GM12878 (cell line): ENCODE data around the gene TBX10. TPM values are rescaled to one million over a fixed set of nuclear protein-coding genes. Genes with fewer than 3 reads are reported as not detected.

Experiments used
- ATAC-seq: fragments of 200-7000 bp; cut with Tn5 transposase; 3 replicates; pipeline ENCODE4 v1.9.1; 2020; ENCODE audit warnings: mild to moderate bottlenecking, moderate library complexity
- BruUV-seq: library from RNA; stranded (reverse); fragments of 400-500 nt; replicated peaks from 2 replicates; lab custom pipeline; 2021; lab: Mats Ljungman, UMichigan
- CTCF ChIA-PET: fragments of 300-600 bp; sonication (Branson Sonifier 250); formaldehyde crosslinking; extraction: SDS; loops from one replicate; lab custom pipeline; 2021; ENCODE audit warnings: inconsistent platforms; lab: Yijun Ruan, JAX
- POLR2A ChIA-PET: fragments of 350-600 bp; formaldehyde crosslinking; extraction: SDS; loops from one replicate; lab custom pipeline; 2021; ENCODE audit warnings: inconsistent platforms; lab: Charles Lee
- RAD21 ChIA-PET: fragments of 300-600 bp; sonication (Branson Sonifier 250); formaldehyde crosslinking; loops from one replicate; lab custom pipeline; 2023; ENCODE audit warnings: antibody characterized with exemption; ENCODE audit not compliant: unreplicated experiment; lab: Charles Lee
- SMC1A ChIA-PET: fragments of 300-600 bp; sonication (Branson Sonifier 250); formaldehyde crosslinking; loops from one replicate; lab custom pipeline; 2023; ENCODE audit not compliant: unreplicated experiment, uncharacterized antibody; lab: Charles Lee
- DNase-seq: peaks from one replicate; pipeline ENCODE4 v3.0.0-alpha.2; 2011; ENCODE audit warnings: low read depth, low spot score
- FAIRE-seq: peaks from 3 replicates; lab custom pipeline; 2011; peaks lifted over from hg19 to GRCh38; lab: Jason Lieb, UNC
- H2AFZ ChIP-seq: 2 replicates; pipeline ENCODE4 v1.6.0; 2011; ENCODE audit warnings: low read depth, low read length, control low read depth; ENCODE audit not compliant: control insufficient read depth
- H3K27ac ChIP-seq: 2 replicates; pipeline ENCODE4 v1.5.1; 2011; ENCODE audit warnings: control low read depth; ENCODE audit not compliant: control insufficient read depth, insufficient read depth
- H3K27me3 ChIP-seq, 2 experiments: replicated peaks in 1 of 2; 2 replicates each; pipeline versions ENCODE4 v1.6.0 to v1.6.1; 2011; ENCODE audit warnings: low read length in 1 of 2; ENCODE audit not compliant: control insufficient read depth in 2 of 2, insufficient read depth in 2 of 2
- H3K36me3 ChIP-seq, 2 experiments: 2 replicates each; pipeline ENCODE4 v1.5.1; 2011; ENCODE audit warnings: low read length in 1 of 2; ENCODE audit not compliant: control insufficient read depth in 2 of 2, insufficient read depth in 2 of 2
- H3K4me1 ChIP-seq: 2 replicates; pipeline ENCODE4 v1.6.1; 2011; ENCODE audit warnings: mild to moderate bottlenecking, low read length, moderate library complexity, mixed read lengths; ENCODE audit not compliant: control insufficient read depth, insufficient read depth
- H3K4me2 ChIP-seq: 2 replicates; pipeline ENCODE4 v1.6.0; 2011; ENCODE audit warnings: control low read depth; ENCODE audit not compliant: control insufficient read depth, insufficient read depth
- H3K4me3 ChIP-seq: fragments of 200-600 bp; sonication (generic); 2 replicates; pipeline ENCODE4 v1.5.1; 2016
- H3K79me2 ChIP-seq: 2 replicates; pipeline ENCODE4 v1.6.0; 2011; ENCODE audit warnings: low read length; ENCODE audit not compliant: control insufficient read depth, insufficient read depth
- H3K9ac ChIP-seq: 2 replicates; pipeline ENCODE4 v1.8.0; 2011; ENCODE audit warnings: low read length, control low read depth, mixed read lengths; ENCODE audit not compliant: control insufficient read depth, insufficient read depth
- H3K9me3 ChIP-seq: replicated peaks from 3 replicates; pipeline ENCODE4 v1.5.1; 2011; ENCODE audit warnings: mild to moderate bottlenecking, low read length; ENCODE audit not compliant: control insufficient read depth, insufficient read depth
- H4K20me1 ChIP-seq: 2 replicates; pipeline ENCODE4 v1.6.0; 2011; ENCODE audit not compliant: control insufficient read depth, insufficient read depth
- EED ChIP-seq: sonication (generic); IDR thresholded peaks from 2 replicates; pipeline ENCODE4 v1.6.1; 2016; ENCODE audit warnings: antibody characterized with exemption, low read depth
- FOS ChIP-seq: IDR thresholded peaks from 3 replicates; pipeline ENCODE4 v1.6.1; 2011; ENCODE audit warnings: borderline replicate concordance; ENCODE audit not compliant: insufficient read length; ENCODE audit errors: extremely low read depth
- IKZF2 ChIP-seq, 2 experiments: fragments of 450-650 bp; IDR thresholded peaks; 2 replicates each; pipeline ENCODE4 v1.6.1; 2017; ENCODE audit warnings: mild to moderate bottlenecking in 2 of 2, moderate library complexity in 2 of 2
- IRF4 ChIP-seq: IDR thresholded peaks from 2 replicates; pipeline ENCODE4 v1.6.1; 2011; ENCODE audit warnings: low read depth, low read length
- KDM1A ChIP-seq: fragments of 200-600 bp; sonication (generic); IDR thresholded peaks from 2 replicates; pipeline ENCODE4 v1.6.1; 2016; ENCODE audit warnings: borderline replicate concordance
- NBN ChIP-seq: fragments of 450-650 bp; IDR thresholded peaks from 2 replicates; pipeline ENCODE4 v1.6.1; 2016
- NR2F1 ChIP-seq: fragments of 450-650 bp; conservative IDR thresholded peaks from 2 replicates; pipeline ENCODE4 v1.6.1; 2017; ENCODE audit warnings: mild to moderate bottlenecking
- PAX8 ChIP-seq: fragments of 450-650 bp; IDR thresholded peaks from 2 replicates; pipeline ENCODE4 v1.6.1; 2017; ENCODE audit warnings: mild to moderate bottlenecking, moderate library complexity
- PML ChIP-seq: IDR thresholded peaks from 2 replicates; pipeline ENCODE4 v1.6.1; 2012; ENCODE audit warnings: low read length, inconsistent platforms
- POLR2A ChIP-seq: IDR thresholded peaks from 2 replicates; pipeline ENCODE4 v1.6.1; 2011; ENCODE audit warnings: low read depth, mild to moderate bottlenecking, low read length
- RB1 ChIP-seq: fragments of 450-650 bp; formaldehyde crosslinking; IDR thresholded peaks from 2 replicates; pipeline ENCODE4 v1.6.1; 2017; ENCODE audit warnings: mild to moderate bottlenecking, borderline replicate concordance
- RCOR1 ChIP-seq: conservative IDR thresholded peaks from 2 replicates; pipeline ENCODE4 v1.6.1; 2012; ENCODE audit warnings: low read depth, low read length, improper control_type of control experiment
- SMC3 ChIP-seq: IDR thresholded peaks from 2 replicates; pipeline ENCODE4 v1.6.1; 2011; ENCODE audit warnings: low read length, improper control_type of control experiment, borderline replicate concordance
- TAF1 ChIP-seq: IDR thresholded peaks from 2 replicates; pipeline ENCODE4 v1.6.1; 2011; ENCODE audit warnings: mild to moderate bottlenecking, low read depth, low read length, borderline replicate concordance
- TARDBP ChIP-seq: IDR thresholded peaks from 2 replicates; pipeline ENCODE4 v1.6.1; 2016; ENCODE audit warnings: borderline replicate concordance
- ZNF24 ChIP-seq: fragments of 450-650 bp; IDR thresholded peaks from 2 replicates; pipeline ENCODE4 v1.6.1; 2017; ENCODE audit warnings: antibody characterized with exemption, mild to moderate bottlenecking
- ZNF384 ChIP-seq: IDR thresholded peaks from 2 replicates; pipeline ENCODE4 v1.6.1; 2012; ENCODE audit warnings: low read depth, mild to moderate bottlenecking, low read length, improper control_type of control experiment, borderline replicate concordance
- WGBS: methylation state at CpG from one replicate; pipeline ENCODE4 v1.1.6; 2016; ENCODE audit warnings: low lambda C conversion rate; ENCODE audit not compliant: insufficient replicate concordance, insufficient coverage; ENCODE audit errors: missing lambda C conversion rate; 5-methylcytosine and 5-hydroxymethylcytosine counted together
- in situ Hi-C: fragments of 300-500 bp; cut with MboI; formaldehyde crosslinking; loops from 9 replicates; pipeline ENCODE4 v1.14.3; 2018; ENCODE audit warnings: mixed read lengths
- intact Hi-C: fragments of 100-400 bp; cut with micrococcal nuclease; formaldehyde crosslinking; loops from one replicate; pipeline ENCODE4 v1.14.2; 2022; ENCODE audit not compliant: unreplicated experiment
- polyA plus RNA-seq, 11 experiments: library from polyadenylated mRNA; depleted of rRNA in 4 of 11; unstranded in 6 of 11; stranded (reverse) in 5 of 11; fragments of >200 nt; fragmentation: Nextera tagmentation in 4 of 11; fragmentation: Illumina TruSeq in 1 of 11; extraction: Ambion mirVana in 4 of 11; extraction: Trizol in 1 of 11; gene quantifications; 1 replicate in 1 of 11; 2 replicates in 10 of 11; pipeline versions ENCODE4 v1.2.1 to v1.2.3, GENCODE V29; 2011 to 2016; ENCODE audit warnings: inconsistent platforms in 2 of 11, missing spikeins in 2 of 11, low read depth in 1 of 11
- total RNA-seq, 4 experiments: library from RNA; depleted of rRNA in 3 of 4; stranded (reverse); fragments of >200 nt in 3 of 4; fragmentation: Illumina TruSeq in 1 of 4; extraction: Trizol in 1 of 4; gene quantifications; 2 replicates each; pipeline versions ENCODE4 v1.2.1 to v1.2.3, GENCODE V29; 2013 to 2021

TBX10 gene
- total and polyA plus RNA-seq, 10 of the 15 experiments (the other 5 are each of a cell fraction or from before 2014, with no cell fraction given): 0.10 to 0.44 (median 0.20) TPM; not detected in 4

DNA sequence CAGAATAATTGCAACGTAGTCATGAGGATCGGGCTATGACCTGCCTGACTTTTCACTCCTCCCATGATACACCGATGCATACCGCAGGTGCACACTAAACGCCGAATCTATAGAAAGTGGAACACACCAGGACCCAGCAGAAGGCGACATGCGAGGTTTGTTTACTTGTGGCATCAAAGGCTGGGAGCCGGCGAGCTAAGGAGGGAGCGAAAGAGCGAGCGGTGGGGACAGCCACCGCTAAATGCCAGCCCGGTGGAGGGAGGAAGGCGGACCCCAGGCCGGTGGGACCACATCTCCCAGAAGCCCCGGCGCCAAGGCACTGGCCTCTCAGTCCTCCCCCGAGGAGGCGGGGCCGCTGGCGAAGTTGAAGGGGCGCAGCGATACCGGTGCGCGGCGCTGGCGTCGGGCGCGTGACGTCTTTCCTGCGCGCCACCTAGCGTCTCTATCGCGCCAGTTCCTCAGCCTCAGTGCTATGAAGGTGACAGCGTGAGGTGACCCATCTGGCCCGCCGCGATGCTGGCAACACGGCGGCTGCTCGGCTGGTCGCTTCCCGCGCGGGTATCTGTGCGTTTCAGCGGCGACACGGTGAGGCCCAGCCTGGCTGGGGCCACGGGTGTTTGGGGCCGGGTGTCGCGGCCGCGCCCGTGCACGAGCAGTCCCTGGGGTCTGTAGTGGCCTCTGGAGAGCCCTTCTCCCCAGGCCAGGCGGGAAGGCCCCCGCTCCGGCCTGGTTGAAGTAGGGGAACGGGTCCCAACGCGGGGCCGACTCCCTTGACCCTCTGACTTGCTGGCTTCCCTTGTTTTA is 32.9 kb downstream of the TBX10 start, which contains the start of gene NDUFV1 (continued):
- TF ChIP-seq RCOR1: no peak
- TF ChIP-seq FOS: no peak
- no peak for TF ChIP-seq PML
- TF ChIP-seq IRF4: 0 out of 2 replicates have a peak, but pooled peaks have one; percentile 5
- no peak for TF ChIP-seq IKZF2 (IDR thresholded peaks at IDR 0.05)
- TF ChIP-seq NBN: peak; percentile 90
- TF ChIP-seq RB1: peak; percentile 81; the same call in 1 of the 2 replicates
- no peak for TF ChIP-seq TARDBP
- TF ChIP-seq POLR2A: peak; percentile 97

DNA sequence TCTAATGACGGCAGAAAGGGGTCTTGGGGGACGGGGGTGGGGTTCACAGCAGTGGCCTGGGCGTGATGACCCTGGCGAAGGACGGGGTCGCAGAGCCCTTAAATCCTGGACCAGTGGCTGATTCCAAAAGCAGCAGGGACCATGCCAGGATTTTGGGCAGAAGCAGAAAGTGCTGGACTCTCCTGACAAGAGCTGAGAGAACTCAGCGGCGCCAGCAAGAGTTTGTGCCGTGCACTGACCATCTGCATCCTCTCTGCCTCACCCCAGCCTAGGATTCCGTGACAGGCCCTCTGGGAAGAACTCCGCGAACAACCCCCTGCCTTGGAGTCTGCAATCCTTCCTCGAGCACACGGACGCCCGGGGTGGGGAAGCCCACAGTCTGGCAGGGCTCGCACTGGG is 33.5 kb downstream of the TBX10 start:
- CTCF ChIA-PET: interaction anchor here (1.1 to 1.5 kb wide), 2 partner anchors 23 to 235 kb away, joined by 3 to 7 read pairs; partner anchors contain the start of gene GSTP1
- Histone ChIP-seq H3K9me3 (no peaks in the 10 kb centered on the region), H3K79me2 (peaks cover 16% of the 10 kb centered on the region), H3K4me2 (peak overlapping the region; percentile 91), H3K4me1 (peaks cover 17% of the 10 kb centered on the region), H4K20me1 (no peaks in the 10 kb centered on the region), H3K36me3 (peaks cover 6% of the 10 kb centered on the region in 2 experiments; a peak in 2 of 4 replicates), H2AFZ (peak overlapping the region; percentile 94), H3K4me3 (peak overlapping the region; percentile 67), H3K27ac (0 out of 2 replicates have a peak overlapping the region, but pooled peaks have one; percentile 68), H3K27me3 (no peaks in the 10 kb centered on the region), H3K9ac (peak overlapping the region; percentile 55; the same call in 1 of the 2 replicates)
- WGBS: 43% methylated on average over 16 of the region's 17 CpGs
- TF ChIP-seq EED (no peak), PAX8 (no peak), ZNF384 (no peak), TAF1 (no peak), NR2F1 (no peak), NBN (no peak), SMC3 (no peak), ZNF24 (no peak), KDM1A (no peak)
- ATAC-seq (no peak), FAIRE-seq (no peak), DNase-seq (no peak)
- RAD21 ChIA-PET: interaction anchor here (1.2 kb wide), 1 partner anchor 21 kb away, joined by 4 read pairs; no protein-coding TSS in a partner anchor
- SMC1A ChIA-PET: interaction anchor here (1.4 kb wide), 1 partner anchor 10 kb away, joined by 4 read pairs; no protein-coding TSS in a partner anchor
- POLR2A ChIA-PET: interaction anchor here (1.0 kb wide), 1 partner anchor 15 kb away, joined by 4 read pairs; no protein-coding TSS in a partner anchor
- no TSS peak for BruUV-seq
- in situ Hi-C loops: no loop called here
- intact Hi-C loops: loop anchor here (2.0 kb wide), 1 partner anchor 17 kb away; no protein-coding TSS in a partner anchor
